HG02588 (cell line): ENCODE measurements around the gene ABCD3.
"Not testable (repeated sequence)": the region's sequence is repeated elsewhere in the genome, so short reads cannot be mapped to it uniquely, and the experiment has no call there.

Source experiments
- ATAC-seq: cut with Tn5 transposase; IDR thresholded peaks from one replicate; pipeline ENCODE4 v1.9.1; 2021; ENCODE audit warnings: mild to moderate bottlenecking, moderate library complexity; ENCODE audit not compliant: unreplicated experiment

The ABCD3 gene

DNA sequence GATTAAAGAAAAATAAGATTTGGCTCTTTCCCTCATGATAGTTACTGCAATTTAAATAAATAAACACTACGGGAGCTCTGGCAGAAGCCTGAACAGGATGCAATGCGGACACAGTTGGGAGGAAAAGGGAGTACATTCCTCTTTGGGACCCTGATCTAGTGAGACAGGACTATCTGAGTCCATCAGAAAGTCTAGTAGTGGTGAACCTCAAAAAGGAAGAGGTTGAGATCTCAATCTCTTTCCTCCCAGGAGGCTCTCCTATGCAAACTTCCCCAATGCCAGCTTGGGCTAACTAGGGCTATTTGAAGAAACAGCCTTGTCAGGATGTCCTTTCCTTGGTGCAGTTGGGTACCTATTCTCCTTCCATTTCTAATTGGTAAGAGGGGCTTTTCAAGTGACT, 4.9 kb upstream of the ABCD3 start:
- ATAC-seq: no peak

- no peak for ATAC-seq
Observed at GRCh38 chr1:94416901-94417727, 1.1 kb upstream of the ABCD3 start.

GRCh38 chr1:94417728-94417977, 536 bp upstream of the ABCD3 start:
- ATAC-seq: no peak

DNA sequence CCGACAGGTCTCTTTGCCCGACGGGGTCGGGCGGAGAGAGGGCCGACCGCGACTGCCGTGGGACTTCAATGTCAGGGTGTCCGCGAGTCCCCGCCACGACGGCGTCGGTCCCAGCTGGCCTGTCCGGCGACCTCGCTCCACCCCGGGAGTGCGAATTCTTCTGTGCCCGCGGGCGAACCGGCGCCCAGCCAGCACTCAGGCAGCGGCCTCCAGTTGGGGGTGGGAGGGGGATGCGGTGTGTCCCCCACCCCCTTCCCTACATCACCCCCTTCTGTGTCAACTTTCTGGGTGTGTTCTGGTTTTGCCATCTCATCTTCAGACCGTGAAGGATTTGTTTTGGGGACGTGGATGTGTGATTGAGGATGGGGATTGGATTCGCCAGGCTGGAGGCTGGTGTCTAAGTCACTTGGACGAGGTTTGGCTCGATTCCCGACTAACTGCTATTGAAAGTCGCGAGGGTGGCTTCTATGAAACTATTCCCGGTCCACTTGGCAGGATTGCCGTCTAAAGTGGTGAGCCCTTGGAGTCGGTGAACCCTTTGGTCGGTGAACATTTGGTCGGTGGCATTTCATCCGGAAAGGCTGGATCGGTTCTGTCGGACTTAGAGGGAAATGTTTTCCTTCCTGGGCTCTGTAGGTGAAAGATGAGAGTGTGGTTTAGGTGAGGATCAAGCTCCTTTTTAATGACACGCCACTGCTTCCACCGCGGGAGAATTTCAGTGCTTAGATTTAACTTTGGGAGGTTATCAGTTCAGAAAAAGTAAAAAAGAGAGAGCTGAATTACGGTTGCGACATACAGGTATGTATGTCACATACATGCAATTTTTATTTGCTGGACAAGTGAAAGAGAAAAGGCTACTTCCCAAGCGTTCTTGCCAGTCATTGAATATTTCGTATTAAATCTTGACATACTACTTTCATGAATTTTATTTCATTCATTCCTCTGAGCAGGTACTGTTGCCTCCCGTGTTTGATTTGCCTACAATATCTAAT, 771 bp downstream of the ABCD3 start:
- ATAC-seq: peak; percentile 28

DNA sequence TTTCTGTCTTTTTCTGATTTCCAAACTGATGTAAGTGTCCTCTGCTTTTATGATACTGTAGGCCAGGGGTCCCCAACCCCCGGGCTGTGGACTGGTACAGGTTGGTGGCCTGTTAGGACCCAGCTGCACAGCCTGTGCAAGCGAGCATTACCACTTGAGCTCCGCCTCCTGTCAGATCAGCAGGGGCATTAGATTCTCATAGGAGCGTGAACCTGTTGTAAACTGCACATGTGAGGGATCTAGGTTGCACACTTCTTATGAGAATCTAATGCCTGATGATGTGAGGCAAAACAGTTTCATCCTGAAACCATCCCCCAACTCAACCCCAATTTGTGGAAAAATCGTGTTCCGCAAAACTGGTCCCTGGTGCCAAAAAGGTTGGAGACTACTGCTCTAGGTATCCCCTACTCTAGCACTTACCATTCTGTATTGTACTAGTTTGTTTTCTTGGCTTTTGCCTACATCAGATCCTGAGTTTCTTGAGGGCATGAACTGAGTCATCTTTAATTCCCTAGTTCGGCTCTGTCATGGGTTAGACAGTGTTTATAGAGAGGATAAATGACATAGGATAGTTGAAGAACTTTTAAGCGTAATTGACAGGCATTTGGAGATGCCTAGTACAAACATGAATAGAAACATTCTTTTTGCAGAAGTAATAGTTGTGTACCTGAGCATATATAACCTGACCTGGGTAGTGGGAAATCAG, 4.1 kb downstream of the ABCD3 start:
- no peak for ATAC-seq

DNA sequence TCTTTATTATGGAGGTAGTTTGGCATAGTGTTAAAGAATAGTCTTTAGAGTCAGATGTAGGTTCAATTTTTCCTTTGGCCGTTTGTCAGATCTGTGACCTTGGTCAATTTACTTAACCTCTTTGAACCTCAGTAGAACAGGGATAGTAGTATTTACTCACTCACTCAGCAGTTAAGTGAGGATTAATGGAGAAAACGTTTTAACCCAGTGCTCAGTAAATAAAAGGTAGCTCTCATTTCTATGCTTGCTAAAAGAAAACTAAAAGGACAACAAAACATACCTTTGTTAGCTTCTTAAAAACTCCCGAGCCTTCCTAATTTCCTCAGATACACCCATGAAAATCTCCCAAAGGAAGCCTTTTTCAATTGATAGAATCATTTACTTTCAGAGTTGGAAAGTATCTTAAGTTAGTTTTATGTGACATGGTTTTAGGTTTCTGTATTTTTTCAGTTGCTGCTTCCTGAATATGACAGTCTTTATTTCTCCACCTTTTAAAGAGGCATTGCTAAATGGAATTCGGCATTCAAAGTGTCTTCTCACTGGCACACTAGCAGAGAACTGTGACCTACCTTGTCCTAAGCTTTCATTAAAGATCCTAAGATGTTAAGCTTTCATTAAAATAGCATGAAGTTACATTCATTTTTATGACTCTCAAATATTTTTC, 7.8 kb downstream of the ABCD3 start:
- no peak for ATAC-seq

GRCh38 chr1:94426485-94426870, 8.3 kb downstream of the ABCD3 start:
- not testable (repeated sequence) for ATAC-seq

- no peak for ATAC-seq
Observed at GRCh38 chr1:94428441-94428840, 10.3 kb downstream of the ABCD3 start.

DNA sequence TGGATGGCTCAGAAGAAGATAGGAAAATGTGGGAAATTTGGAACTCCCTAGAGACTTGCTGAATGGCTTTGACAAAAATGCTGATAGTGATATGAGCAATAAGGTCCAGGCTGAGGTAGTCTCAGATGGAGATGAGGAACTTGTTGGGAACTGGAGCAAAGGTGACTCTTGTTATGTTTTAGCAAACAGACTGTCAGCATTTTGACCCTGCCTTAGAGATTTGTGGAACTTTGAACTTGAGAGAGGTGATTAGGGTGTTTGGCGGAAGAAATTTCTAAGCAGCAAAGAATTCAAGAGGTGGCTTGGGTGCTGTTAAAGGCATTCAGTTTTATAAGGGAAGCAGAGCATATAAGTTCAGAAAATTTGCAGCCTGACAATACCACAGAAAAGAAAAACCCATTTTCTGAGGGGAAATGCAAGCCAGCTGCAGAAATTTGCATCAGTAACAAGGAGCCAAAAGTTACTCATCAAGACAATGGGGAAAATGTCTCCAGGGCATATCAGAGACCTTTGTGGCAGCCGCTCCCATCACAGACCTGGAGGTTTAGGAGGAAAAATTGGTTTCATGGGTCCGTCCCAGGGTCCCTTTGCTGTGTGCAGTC, 10.8 kb downstream of the ABCD3 start:
- ATAC-seq: not testable (repeated sequence)

DNA sequence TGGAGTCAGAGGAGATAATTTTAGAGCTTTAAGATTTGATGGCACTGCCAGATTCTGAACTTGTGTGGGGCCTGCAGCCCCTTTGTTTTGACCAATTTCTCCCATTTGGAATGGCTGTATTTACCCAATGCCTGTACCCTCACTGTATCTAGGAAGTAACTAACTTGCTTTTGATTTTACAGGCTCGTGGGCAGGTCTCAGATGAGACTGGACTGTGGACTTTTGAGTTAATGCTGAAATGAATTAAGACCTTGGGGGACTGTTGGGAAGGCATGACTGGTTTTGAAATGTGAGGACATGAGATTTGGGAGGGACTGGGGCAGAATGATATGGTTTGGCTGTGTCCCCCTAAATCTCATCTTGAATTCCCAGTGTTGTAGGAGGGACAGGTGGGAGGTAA, 11.9 kb downstream of the ABCD3 start:
- not testable (repeated sequence) for ATAC-seq

- no peak for ATAC-seq
Observed at GRCh38 chr1:94433866-94434265, 15.7 kb downstream of the ABCD3 start.

DNA sequence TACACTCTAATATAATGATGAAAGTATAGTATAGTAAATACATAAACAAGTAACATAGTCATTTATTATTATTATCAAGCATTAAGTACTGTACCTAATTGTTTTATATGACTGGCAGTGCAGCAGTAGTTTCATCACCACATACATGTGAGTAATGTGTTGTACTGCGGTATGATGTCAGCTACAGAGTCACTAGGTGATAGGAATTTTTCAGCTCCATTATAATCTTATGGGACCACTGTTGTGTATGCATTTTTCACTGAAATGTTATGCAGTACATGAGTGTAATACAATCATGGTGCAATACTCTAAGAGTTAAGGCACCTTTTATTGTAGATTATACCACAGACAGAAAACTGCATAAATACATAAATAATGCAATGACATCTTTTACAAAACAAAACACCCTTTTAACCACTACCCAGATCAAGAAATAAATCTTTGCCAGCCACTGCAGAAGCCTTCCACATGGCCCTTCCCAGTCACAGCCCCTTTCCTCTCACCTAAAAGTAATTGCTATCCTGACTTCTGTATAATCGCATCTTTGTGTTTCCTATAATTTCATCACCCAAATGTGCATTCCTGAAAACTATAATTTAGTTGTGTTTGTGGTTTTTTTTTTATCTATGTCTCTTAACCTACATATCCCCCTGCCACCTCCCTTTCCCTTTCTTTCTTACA, 16.3 kb downstream of the ABCD3 start:
- no peak for ATAC-seq

- no peak for ATAC-seq
Observed at GRCh38 chr1:94438692-94439276, 20.6 kb downstream of the ABCD3 start.

- ATAC-seq: no peak
Observed at GRCh38 chr1:94440088-94440487, 21.9 kb downstream of the ABCD3 start.

- not testable (repeated sequence) for ATAC-seq
Observed at GRCh38 chr1:94443067-94443466, 24.9 kb downstream of the ABCD3 start.

DNA sequence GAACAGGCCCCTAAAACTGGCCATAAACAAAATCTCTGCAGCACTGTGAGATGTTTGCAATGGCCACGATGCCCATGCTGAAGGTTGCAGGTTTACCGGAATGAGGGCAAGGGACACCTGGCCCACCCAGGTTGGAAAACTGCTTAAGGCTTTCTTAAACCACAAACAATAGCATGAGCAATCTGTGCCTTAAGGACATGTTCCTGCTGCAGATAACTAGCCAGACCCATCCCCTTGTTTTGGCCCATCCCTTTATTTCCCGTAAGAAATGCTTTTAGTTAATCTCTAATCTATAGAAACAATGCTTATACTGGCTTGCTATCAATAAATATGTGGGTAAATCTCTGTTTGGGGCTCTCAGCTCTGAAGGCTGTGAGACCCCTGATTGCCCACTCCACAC, 26.6 kb downstream of the ABCD3 start:
- ATAC-seq: not testable (repeated sequence)

DNA sequence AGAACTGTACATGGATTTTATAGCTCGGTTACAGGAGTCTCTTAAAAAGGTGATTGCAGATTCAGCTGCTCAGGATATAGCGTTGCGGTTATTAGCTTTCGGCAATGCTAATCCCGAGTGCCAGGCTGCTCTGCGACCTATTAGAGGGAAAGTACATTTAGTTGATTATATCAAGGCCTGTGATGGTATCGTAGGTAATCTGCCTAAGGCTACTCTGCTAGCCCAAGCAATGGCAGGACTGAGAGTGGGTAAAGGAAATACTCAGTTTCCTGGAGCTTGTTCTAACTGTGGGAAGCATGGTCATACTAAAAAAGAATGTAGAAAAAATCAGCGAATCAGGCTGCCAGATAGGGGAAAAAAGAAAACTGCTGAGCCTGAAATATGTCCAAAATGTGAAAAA, 27.5 kb downstream of the ABCD3 start:
- ATAC-seq: not testable (repeated sequence)

- not testable (repeated sequence) for ATAC-seq
Observed at GRCh38 chr1:94446177-94446576, 28.0 kb downstream of the ABCD3 start.

GRCh38 chr1:94448741-94449140, 30.6 kb downstream of the ABCD3 start:
- ATAC-seq: not testable (repeated sequence)
